T-helper 9 cell (primary cell): Measurements from ENCODE around the gene NELL1.

Experiments used
- DNase-seq: peaks from one replicate; pipeline ENCODE4 v3.0.0-alpha.2; 2020

The NELL1 gene

GRCh38 chr11:20973940-20974559 is 304.7 kb downstream of the NELL1 start:
- DNase-seq = no peak

- no peak for DNase-seq
Measured at GRCh38 chr11:20980736-20981135, 311.4 kb downstream of the NELL1 start.

DNA sequence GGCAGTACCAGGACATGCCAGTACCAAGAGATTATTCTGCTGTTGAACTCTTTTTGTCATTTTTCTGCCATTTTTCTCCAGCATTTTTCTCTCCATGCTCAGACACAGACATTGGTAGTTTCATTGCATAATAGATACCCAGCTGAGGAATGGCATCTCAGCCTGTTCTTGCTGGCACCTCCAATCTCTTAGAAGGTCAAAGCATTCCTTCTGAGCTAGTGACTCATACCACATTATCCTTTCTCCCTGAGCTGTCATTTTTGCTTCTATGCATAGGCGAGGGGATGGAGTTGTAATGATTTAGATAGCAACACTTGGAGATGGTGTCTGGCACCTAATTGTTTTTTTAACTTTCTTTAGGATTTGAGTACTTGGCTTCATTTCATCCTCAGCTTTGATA is 321.1 kb downstream of the NELL1 start:
- DNase-seq = no peak

- no peak for DNase-seq
Measured at GRCh38 chr11:20991471-20991870, 322.1 kb downstream of the NELL1 start.

GRCh38 chr11:21007297-21007696 is 337.9 kb downstream of the NELL1 start:
- DNase-seq = no peak

GRCh38 chr11:21018248-21018647 is 348.9 kb downstream of the NELL1 start:
- no peak for DNase-seq

- DNase-seq = no peak
Measured at GRCh38 chr11:21026685-21027084, 357.3 kb downstream of the NELL1 start.

- no peak for DNase-seq
Measured at GRCh38 chr11:21037850-21038249, 368.5 kb downstream of the NELL1 start.

GRCh38 chr11:21038801-21039200 is 369.4 kb downstream of the NELL1 start:
- no peak for DNase-seq

DNA sequence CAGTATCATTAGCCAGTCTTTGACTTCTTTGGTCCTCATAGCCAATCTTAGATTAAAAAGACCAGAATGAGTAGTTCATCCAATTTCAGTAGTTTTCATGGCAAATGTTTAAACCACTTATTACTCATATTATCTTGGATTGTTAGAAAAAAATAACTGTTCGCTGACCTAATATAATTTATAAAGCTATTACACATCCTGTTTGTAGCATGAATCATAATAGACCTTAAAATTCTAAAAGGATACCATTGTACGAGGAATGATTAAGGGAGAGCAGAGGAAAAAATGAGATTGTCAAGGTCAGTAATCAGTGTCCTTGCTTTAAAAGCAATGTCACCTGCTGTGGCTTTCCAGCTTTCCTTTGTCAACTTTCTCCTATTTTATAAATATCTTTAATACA is 371.2 kb downstream of the NELL1 start:
- no peak for DNase-seq

- DNase-seq = no peak
Measured at GRCh38 chr11:21048626-21049025, 379.2 kb downstream of the NELL1 start.

GRCh38 chr11:21053466-21053865 is 384.1 kb downstream of the NELL1 start:
- DNase-seq = no peak

DNA sequence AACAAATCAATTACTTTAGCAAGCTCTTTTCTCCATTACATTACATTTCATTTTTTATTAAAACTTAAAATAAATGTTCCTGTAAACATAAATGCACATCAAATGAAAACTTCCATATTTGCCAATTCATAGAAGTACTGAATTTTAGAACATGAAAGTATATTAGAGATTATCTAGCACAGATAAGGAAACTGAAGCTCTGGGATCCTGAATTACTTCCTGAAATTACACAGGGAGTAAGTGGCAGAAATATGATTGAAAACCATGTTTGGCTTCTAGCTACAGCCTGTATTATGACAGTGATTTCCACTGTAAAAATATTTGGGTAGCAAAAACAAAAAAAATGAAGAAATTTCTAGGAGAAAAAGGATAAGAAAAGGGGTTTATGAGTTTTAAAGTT is 387.3 kb downstream of the NELL1 start:
- no peak for DNase-seq

- DNase-seq = no peak
Measured at GRCh38 chr11:21059879-21060278, 390.5 kb downstream of the NELL1 start.

GRCh38 chr11:21066030-21066429 is 396.6 kb downstream of the NELL1 start:
- DNase-seq = no peak

GRCh38 chr11:21068886-21069285 is 399.5 kb downstream of the NELL1 start:
- DNase-seq = no peak

DNA sequence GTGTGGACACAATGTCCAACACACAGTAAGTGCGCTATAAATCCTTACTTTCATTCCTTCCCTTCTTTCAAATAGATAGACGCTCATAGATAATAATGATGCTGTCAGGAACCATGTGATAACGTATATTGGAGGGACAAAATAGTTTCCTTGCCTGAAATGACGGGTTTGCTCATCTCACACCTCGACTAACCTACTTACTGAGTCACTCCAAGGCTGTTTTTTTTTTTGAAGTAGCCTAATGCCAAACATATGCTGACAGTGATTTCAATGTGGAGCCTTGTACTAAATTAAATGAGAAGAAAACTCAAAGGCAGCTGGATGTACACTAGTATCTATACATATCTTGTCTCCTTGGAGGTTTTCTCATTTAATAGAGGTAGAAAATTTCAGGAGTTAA is 400.5 kb downstream of the NELL1 start:
- no peak for DNase-seq

DNA sequence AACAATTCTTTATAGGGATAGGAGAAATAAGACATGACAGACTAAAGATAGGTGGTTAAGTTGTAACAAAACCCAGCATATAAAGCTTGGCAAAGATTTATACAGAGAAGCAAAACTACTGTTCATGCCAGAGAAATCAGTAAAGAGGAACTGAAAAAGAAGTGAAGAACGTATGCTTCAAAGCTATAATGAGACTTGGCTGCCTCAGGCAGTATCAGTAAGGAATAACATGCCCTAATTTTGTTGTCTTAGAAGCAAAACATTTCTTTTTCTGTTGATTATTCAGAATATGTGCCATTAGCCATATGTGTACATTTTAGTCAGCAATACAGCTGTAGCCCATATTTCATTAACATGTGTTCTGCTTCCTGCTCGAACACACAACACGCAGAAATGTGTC is 403.2 kb downstream of the NELL1 start:
- DNase-seq = no peak

DNA sequence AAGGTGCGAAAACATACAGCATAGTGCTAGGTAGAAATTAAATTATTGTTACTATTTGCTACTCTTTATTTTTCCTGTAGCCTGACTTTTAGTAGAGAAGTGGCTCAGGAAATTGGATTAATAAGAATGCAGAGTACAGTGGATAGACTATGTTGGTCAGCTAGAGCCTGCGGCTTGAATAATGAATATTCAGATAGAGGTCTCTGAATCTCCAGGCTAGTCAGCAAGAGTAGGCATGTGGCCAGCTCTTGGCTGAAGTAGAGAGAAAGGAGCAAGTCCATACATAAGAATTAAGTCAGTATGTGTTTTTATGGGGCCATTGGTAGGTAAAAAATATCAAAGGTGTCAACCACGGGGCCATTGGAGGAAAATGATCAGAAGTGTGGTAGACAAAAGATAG is 413.5 kb downstream of the NELL1 start:
- no peak for DNase-seq

GRCh38 chr11:21088930-21089329 is 419.5 kb downstream of the NELL1 start:
- DNase-seq = no peak

DNA sequence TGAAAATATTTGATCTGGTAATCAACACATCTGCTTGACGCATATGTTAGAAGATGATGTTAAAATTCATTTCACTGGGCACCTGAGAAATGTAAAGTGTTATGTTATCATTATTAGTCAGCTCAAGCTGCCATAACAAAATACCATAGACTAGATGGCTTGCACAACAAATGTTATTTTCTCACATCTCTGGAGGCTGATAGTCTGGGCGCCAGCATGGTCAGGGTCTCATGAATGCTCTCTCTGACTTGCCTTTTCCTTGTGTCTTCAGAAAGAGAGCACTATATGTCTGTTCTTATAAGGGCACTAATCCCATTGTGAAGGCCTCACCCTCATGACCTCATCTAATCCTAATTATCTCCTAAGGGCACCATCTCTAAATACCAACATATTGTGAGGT is 435.3 kb downstream of the NELL1 start:
- DNase-seq = no peak

GRCh38 chr11:21105196-21105917 is 436.0 kb downstream of the NELL1 start:
- no peak for DNase-seq

DNA sequence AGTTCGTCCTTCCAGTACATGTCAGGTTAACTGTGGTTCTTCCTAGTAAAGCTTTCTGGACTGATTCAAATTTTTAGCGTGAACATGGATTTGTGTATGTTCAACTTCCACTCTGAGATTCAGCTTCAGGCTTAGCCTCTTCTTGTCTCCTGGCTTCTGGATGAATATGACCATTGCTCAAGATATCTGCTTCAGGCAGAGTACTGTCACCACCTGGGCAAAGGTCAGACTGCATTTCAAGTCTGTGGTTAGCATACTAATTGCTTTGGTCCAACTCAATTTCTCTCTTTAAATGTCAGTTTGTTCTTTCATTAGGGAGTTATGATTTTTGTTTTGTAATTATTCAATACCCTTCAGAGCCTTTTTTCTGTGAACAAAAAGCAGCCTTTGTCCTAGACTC is 440.0 kb downstream of the NELL1 start:
- no peak for DNase-seq

GRCh38 chr11:21110415-21110814 is 441.0 kb downstream of the NELL1 start:
- DNase-seq = no peak

GRCh38 chr11:21113876-21114275 is 444.5 kb downstream of the NELL1 start:
- DNase-seq = no peak
